ENCODE data around the gene ZNF423.

The ZNF423 gene

DNA sequence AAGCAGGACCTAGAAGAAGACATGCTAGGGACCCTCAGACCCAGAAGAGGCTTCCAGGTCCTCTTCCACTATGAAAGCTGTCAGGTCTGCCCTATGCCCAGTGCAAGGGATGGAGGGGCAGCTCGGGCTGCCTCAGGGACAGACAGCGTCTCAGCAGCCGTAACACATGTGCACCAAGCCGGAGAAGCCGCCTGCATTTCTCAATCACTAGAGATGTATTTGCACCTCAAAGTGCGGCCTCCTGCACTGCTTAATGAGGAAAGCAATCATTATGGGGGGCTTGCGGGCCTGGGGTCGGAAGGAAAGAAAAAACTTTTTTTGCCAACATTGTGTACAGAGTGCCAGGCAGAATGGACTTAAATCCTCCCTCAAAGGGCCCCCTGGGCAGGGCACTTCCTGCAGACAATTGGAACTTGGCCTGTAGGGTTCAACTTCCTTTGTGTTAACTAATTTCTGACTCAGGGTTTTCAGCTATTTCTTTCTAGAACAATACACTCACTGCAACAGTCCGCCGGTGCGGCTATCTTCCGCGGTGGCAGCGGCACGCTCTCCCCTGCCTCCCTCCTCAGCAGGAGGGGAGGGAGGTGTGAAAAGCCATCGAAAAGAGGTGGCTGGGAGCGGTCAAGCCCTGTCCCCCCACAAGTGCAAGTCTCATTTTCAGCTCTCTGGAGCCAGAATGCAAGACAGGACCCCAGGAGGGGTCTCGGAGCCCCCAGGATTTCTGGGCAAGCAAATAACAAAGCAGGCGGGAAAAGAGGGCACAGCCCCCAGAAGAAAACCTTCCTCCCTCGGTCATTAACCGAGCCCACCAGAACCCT lies 101.2 kb downstream of the ZNF423 start:
- DNase-seq (ENCODE audit: low read depth in 2 of 2): no peak

- DNase-seq (ENCODE audit: low read depth in 2 of 2): no peak
These were observed 105.4 kb downstream of the ZNF423 start for GRCh38 chr16:49750341-49751000.

GRCh38 chr16:49749816-49750215 lies 106.1 kb downstream of the ZNF423 start:
- DNase-seq (ENCODE audit: low read depth in 2 of 2): no peak

DNA sequence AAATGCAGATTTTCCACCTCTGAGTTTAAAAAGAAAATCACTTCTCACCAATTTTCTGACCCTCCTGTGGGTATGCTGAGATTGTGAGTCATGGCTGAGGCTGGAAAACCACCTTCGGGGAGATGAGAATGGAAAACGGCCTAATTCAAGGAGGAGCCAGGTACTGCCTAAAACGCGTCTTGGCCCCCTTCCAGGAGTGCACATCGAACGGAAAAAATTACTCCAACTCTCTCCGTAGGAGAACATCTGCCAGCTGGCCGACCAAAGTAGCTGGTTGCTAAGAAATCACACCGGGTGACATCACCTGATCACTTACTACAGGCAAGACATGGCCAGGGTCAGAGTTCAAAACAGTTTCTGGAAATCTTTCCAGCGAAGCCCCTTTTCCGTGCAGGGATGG lies 107.6 kb downstream of the ZNF423 start:
- peak; percentile 9 to 19 for DNase-seq (ENCODE audit: low read depth in 2 of 2)

GRCh38 chr16:49747654-49748053 lies 108.3 kb downstream of the ZNF423 start:
- no peak for DNase-seq (ENCODE audit: low read depth in 2 of 2)

- DNase-seq (ENCODE audit: low read depth in 2 of 2): no peak
These were observed 109.4 kb downstream of the ZNF423 start for GRCh38 chr16:49746545-49746944.

DNA sequence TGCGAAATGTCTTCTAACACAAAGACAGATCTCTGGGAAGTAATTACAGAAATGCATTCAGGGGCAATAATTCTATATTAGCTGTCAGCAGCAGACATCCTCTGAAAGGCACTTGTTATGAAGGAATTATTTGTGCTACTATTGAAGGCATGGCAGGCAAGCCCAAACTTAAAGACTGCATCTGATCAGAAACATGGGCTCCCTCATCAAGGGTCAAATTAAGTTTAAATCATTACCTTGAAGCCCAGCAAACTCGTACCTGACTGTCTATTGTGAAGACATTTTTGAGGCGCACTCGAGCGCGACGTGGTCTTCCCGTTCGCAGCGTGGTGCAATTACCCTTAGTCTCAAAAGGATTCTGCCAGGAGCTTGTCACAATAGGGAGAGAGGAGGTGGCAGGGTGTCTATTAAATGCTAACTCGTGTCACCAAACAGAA lies 110.6 kb downstream of the ZNF423 start:
- no peak for DNase-seq (ENCODE audit: low read depth in 2 of 2)

- no peak for DNase-seq (ENCODE audit: low read depth in 2 of 2)
These were observed 111.4 kb downstream of the ZNF423 start for GRCh38 chr16:49744244-49745220.

- no peak for DNase-seq (ENCODE audit: low read depth in 2 of 2)
These were observed 112.3 kb downstream of the ZNF423 start for GRCh38 chr16:49743658-49744057.

DNA sequence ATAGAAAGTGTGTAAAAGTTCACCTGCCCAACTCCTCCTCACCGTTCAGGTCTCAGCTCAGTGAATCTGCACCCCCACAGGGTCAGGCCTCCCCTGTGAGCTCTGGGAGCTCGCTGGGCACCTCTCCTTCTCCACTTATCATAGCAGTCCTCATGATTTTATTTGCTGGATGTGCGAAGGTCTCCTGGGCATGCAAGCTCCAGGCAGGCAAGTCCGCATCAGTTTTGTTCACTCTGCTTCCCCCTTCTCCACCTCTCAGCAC lies 112.8 kb downstream of the ZNF423 start:
- DNase-seq (ENCODE audit: low read depth in 2 of 2): no peak

- no peak for DNase-seq (ENCODE audit: low read depth in 2 of 2)
These were observed 113.3 kb downstream of the ZNF423 start for GRCh38 chr16:49742428-49743202.

GRCh38 chr16:49740256-49740655 lies 115.7 kb downstream of the ZNF423 start:
- no peak for DNase-seq (ENCODE audit: low read depth in 2 of 2)

DNA sequence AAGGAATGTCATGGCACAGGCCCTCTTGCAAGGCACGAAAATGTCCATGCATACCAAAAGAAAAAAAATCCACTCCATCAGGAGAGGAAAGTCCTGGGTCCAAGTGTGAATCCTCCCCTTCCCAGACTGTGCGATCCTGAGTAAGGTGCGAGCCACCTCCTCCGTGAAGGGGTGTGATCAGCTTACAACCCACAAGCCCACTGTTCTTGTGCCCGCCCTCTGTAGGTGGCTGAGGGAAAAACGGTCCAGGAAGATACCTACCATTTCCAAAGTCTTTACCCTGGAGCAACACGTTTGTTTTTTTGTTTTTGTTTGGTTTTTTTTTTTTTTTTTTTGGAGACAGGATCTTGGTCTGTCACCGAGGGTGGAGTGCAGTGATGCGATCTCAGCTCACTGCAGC lies 116.5 kb downstream of the ZNF423 start:
- DNase-seq (ENCODE audit: low read depth in 2 of 2): no peak

DNA sequence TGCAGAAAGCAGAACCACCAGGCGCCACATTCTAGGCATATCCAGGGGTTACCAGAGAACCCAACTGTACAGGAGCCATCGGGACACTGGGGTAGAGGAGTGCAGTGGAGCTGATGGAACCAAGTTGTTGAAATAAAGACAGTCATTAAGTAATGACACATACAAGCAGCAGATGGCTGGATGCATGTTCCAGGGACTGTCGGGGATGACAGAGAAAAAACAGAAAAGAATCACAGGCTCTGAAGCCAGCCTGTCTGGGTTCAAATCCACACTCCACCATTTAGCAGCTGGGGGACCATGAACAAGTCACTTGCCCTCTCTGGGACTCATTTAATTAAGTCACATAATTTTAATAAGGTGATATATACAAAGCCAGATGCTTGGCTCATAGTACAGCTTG lies 117.1 kb downstream of the ZNF423 start:
- DNase-seq (ENCODE audit: low read depth in 2 of 2): no peak

GRCh38 chr16:49738001-49738400 lies 117.9 kb downstream of the ZNF423 start:
- DNase-seq (ENCODE audit: low read depth in 2 of 2): no peak

DNA sequence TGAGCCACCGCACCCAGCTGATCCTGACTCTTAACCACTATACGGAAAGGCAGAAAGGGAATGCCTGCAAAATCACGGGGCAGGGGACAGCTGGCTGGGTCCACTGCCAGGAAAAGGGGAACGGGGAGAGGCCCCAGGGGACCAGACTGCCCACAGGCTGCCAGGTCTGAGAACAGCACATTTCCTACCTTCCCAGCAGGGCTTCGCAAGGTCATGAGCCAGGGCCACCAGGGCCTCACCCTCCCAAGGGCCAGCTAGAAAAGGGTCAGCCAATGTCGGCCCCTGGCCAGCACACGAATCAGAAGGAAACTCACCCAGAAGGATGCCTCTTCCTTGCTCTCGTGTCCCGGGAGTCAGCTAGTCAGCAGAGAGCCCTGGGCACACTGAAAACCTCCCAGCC lies 118.4 kb downstream of the ZNF423 start:
- DNase-seq (ENCODE audit: low read depth in 2 of 2): no peak

- no peak for DNase-seq (ENCODE audit: low read depth in 2 of 2)
These were observed 121.6 kb downstream of the ZNF423 start for GRCh38 chr16:49734331-49734730.

DNA sequence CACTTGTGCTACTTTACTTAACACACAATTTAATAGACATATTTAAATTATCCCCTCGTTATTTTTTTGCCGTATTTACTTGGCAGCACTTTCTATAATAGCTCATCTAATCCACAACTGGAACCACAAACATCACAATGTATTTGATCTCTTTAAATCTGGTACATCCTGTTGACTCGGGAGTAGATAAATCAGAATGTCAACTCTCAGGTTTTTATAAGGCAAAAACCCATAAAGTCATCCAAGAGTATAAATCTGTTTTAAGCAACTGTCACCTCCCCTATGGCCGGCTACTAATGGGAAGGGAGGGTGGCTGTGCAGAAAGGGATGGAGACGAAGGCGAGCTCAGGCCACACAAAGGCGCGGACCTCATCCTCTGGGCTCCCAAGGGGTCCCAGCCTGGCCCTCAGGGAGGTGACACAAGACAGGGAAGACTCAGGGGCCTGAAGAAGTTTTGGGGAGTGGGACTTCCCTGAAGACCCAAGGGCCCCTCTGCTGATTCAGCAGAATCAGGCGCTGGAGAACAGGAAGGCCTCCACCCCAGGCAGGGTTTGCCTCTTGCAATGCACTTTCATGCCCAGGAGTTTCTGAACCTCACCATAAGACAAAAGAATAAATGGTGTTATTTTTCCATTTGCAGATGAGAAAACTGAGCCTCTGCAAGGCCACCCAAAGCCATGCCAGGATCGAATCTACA lies 122.5 kb downstream of the ZNF423 start:
- DNase-seq (ENCODE audit: low read depth in 2 of 2): no peak

- DNase-seq (ENCODE audit: low read depth in 2 of 2): no peak
These were observed 124.0 kb downstream of the ZNF423 start for GRCh38 chr16:49731911-49732310.

DNA sequence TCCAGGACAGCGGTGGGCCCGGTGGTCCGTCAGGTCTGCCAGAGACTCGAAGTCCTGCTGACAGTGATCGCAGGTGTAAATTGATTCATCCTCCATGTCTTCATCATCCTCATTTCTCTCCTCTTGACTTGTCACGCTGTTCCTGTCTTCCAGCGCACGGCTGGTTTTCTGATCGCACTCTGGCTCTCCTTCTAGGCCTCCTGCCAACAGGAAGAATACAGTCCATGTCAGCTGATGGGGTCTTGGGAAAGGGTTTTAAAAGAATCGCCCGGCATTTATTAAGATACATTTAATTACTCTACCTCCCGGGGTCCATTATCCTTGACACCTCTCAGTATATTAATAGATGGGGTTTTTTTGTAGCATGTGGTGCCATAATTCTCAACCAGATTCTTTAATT lies 125.1 kb downstream of the ZNF423 start:
- DNase-seq (ENCODE audit: low read depth in 2 of 2): no peak

- DNase-seq (ENCODE audit: low read depth in 2 of 2): no peak
These were observed 128.3 kb downstream of the ZNF423 start for GRCh38 chr16:49727611-49728010.
